ENCODE results near the gene S100A2.

The S100A2 gene

GRCh38 chr1:153567621-153568366 lies 2.1 kb upstream of the S100A2 start:
- peak overlapping the region; percentile 91 for H4K8ac ChIP-seq (ENCODE audit: low read depth, low read length)
- H3K79me1 ChIP-seq (ENCODE audit: low read length) = peaks cover 59% of the 10 kb centered on the region
- H3K4me3 ChIP-seq (ENCODE audit: low read depth, low read length) = no peak overlapping the region
- H3K14ac ChIP-seq (ENCODE audit: low read length) = peak overlapping the region; percentile 99
- peak overlapping the region; percentile 98 for H3K18ac ChIP-seq (ENCODE audit: low read length)
- H4K91ac ChIP-seq (ENCODE audit: low read depth, low read length) = peak overlapping the region; percentile 100
- H4K12ac ChIP-seq (ENCODE audit: low read depth, low read length) = peak overlapping the region; percentile 43
- peaks cover 16% of the 10 kb centered on the region for H3K79me2 ChIP-seq (ENCODE audit: control insufficient read depth, insufficient read depth, low read length, poor library complexity)
- peak; percentile 64 to 71 for DNase-seq
- peak overlapping the region; percentile 98 for H3K4ac ChIP-seq (ENCODE audit: low read depth, low read length)
- H3K36me3 ChIP-seq (ENCODE audit: control insufficient read depth in 1 of 2, insufficient read depth in 2 of 2, low read length in 2 of 2) = no peaks in the 10 kb centered on the region
- H2BK120ac ChIP-seq (ENCODE audit: insufficient read depth, low read length, poor library complexity) = peak overlapping the region; percentile 100
- H3K23ac ChIP-seq (ENCODE audit: low read length) = no peak overlapping the region
- H3K9ac ChIP-seq (ENCODE audit: low read length) = peak overlapping the region; percentile 71
- peak overlapping the region; percentile 99 for H2BK5ac ChIP-seq (ENCODE audit: low read depth, low read length, poor library complexity)
- no peaks in the 10 kb centered on the region for H3K9me3 ChIP-seq (ENCODE audit: insufficient read depth, low read depth, low read length)
- WGBS (ENCODE audit: extremely low coverage, insufficient coverage, insufficient read length) = no CpG with 5 or more reads among the region's 22 CpGs
- peaks cover 39 to 51% of the 10 kb centered on the region in 2 experiments for H3K4me1 ChIP-seq (ENCODE audit: control insufficient read depth in 1 of 2, insufficient read depth in 2 of 2, low read length in 2 of 2)
- H3K27me3 ChIP-seq (ENCODE audit: insufficient read depth, low read length) = no peaks in the 10 kb centered on the region
- H3K4me2 ChIP-seq (ENCODE audit: low read length) = peak overlapping the region; percentile 39
- peak overlapping the region; percentile 99 for H2AK5ac ChIP-seq (ENCODE audit: low read length)
- peak overlapping the region; percentile 100 for H3K27ac ChIP-seq (ENCODE audit: low read depth, low read length)
- peak overlapping the region; percentile 56 for H2AFZ ChIP-seq (ENCODE audit: insufficient read depth, low read length, poor library complexity)
- peak overlapping the region; percentile 94 for H2BK12ac ChIP-seq (ENCODE audit: low read length)

- Histone ChIP-seq H3K79me2 (ENCODE audit: control insufficient read depth, insufficient read depth, low read length, poor library complexity) (peaks cover 16% of the 10 kb centered on the region), H2AFZ (ENCODE audit: insufficient read depth, low read length, poor library complexity) (peak overlapping the region; percentile 78), H3K4me1 (ENCODE audit: control insufficient read depth in 1 of 2, insufficient read depth in 2 of 2, low read length in 2 of 2) (peaks cover 39 to 51% of the 10 kb centered on the region in 2 experiments), H3K4me2 (ENCODE audit: low read length) (peak overlapping the region; percentile 30), H4K91ac (ENCODE audit: low read depth, low read length) (peak overlapping the region; percentile 100), H4K12ac (ENCODE audit: low read depth, low read length) (peak overlapping the region; percentile 86), H2BK5ac (ENCODE audit: low read depth, low read length, poor library complexity) (peak overlapping the region; percentile 100), H3K79me1 (ENCODE audit: low read length) (peaks cover 59% of the 10 kb centered on the region), H3K27me3 (ENCODE audit: insufficient read depth, low read length) (no peaks in the 10 kb centered on the region), H3K18ac (ENCODE audit: low read length) (peak overlapping the region; percentile 98), H3K23ac (ENCODE audit: low read length) (peak overlapping the region; percentile 87), H3K36me3 (ENCODE audit: control insufficient read depth in 1 of 2, insufficient read depth in 2 of 2, low read length in 2 of 2) (no peaks in the 10 kb centered on the region), H3K9me3 (ENCODE audit: insufficient read depth, low read depth, low read length) (no peaks in the 10 kb centered on the region), H2BK120ac (ENCODE audit: insufficient read depth, low read length, poor library complexity) (peak overlapping the region; percentile 100), H3K27ac (ENCODE audit: low read depth, low read length) (peak overlapping the region; percentile 100), H3K9ac (ENCODE audit: low read length) (peak overlapping the region; percentile 79), H3K14ac (ENCODE audit: low read length) (peak overlapping the region; percentile 98), H3K4ac (ENCODE audit: low read depth, low read length) (peak overlapping the region; percentile 97), H2BK12ac (ENCODE audit: low read length) (peak overlapping the region; percentile 99), H3K4me3 (ENCODE audit: low read depth, low read length) (peak overlapping the region; percentile 29), H4K8ac (ENCODE audit: low read depth, low read length) (peak overlapping the region; percentile 94), H2AK5ac (ENCODE audit: low read length) (peak overlapping the region; percentile 99)
- no CpG with 5 or more reads among the region's 16 CpGs for WGBS (ENCODE audit: extremely low coverage, insufficient coverage, insufficient read length)
- DNase-seq = peak; percentile 97
Observed at GRCh38 chr1:153566414-153567371, 1.0 kb upstream of the S100A2 start.

GRCh38 chr1:153563991-153564390 lies 1.7 kb downstream of the S100A2 start:
- no CpG with 5 or more reads among the region's 7 CpGs for WGBS (ENCODE audit: extremely low coverage, insufficient coverage, insufficient read length)
- H3K18ac ChIP-seq (ENCODE audit: low read length) = peak overlapping the region; percentile 40
- no peak overlapping the region for H2AFZ ChIP-seq (ENCODE audit: insufficient read depth, low read length, poor library complexity)
- H3K4me3 ChIP-seq (ENCODE audit: low read depth, low read length) = peak overlapping the region; percentile 14
- no peak overlapping the region for H3K9ac ChIP-seq (ENCODE audit: low read length)
- peak overlapping the region; percentile 80 for H3K14ac ChIP-seq (ENCODE audit: low read length)
- H3K23ac ChIP-seq (ENCODE audit: low read length) = no peak overlapping the region
- H2BK12ac ChIP-seq (ENCODE audit: low read length) = peak overlapping the region; percentile 99
- peak overlapping the region; percentile 47 for H3K4ac ChIP-seq (ENCODE audit: low read depth, low read length)
- peak overlapping the region; percentile 97 for H4K91ac ChIP-seq (ENCODE audit: low read depth, low read length)
- H2BK5ac ChIP-seq (ENCODE audit: low read depth, low read length, poor library complexity) = peak overlapping the region; percentile 28
- no peaks in the 10 kb centered on the region for H3K27me3 ChIP-seq (ENCODE audit: insufficient read depth, low read length)
- peak overlapping the region; percentile 2 for H3K4me2 ChIP-seq (ENCODE audit: low read length)
- no peak overlapping the region for H4K12ac ChIP-seq (ENCODE audit: low read depth, low read length)
- H3K79me2 ChIP-seq (ENCODE audit: control insufficient read depth, insufficient read depth, low read length, poor library complexity) = peaks cover 16% of the 10 kb centered on the region
- no peaks in the 10 kb centered on the region for H3K36me3 ChIP-seq (ENCODE audit: control insufficient read depth in 1 of 2, insufficient read depth in 2 of 2, low read length in 2 of 2)
- H3K79me1 ChIP-seq (ENCODE audit: low read length) = peaks cover 51% of the 10 kb centered on the region
- peak overlapping the region; percentile 50 for H4K8ac ChIP-seq (ENCODE audit: low read depth, low read length)
- no peak overlapping the region for H3K27ac ChIP-seq (ENCODE audit: low read depth, low read length)
- H3K9me3 ChIP-seq (ENCODE audit: insufficient read depth, low read depth, low read length) = no peaks in the 10 kb centered on the region
- peaks cover 41 to 52% of the 10 kb centered on the region in 2 experiments for H3K4me1 ChIP-seq (ENCODE audit: control insufficient read depth in 1 of 2, insufficient read depth in 2 of 2, low read length in 2 of 2)
- H2AK5ac ChIP-seq (ENCODE audit: low read length) = peak overlapping the region; percentile 65
- no peak for DNase-seq
- peak overlapping the region; percentile 97 for H2BK120ac ChIP-seq (ENCODE audit: insufficient read depth, low read length, poor library complexity)

- Histone ChIP-seq H3K4me1 (ENCODE audit: control insufficient read depth in 1 of 2, insufficient read depth in 2 of 2, low read length in 2 of 2) (peaks cover 39 to 48% of the 10 kb centered on the region in 2 experiments), H3K18ac (ENCODE audit: low read length) (peak overlapping the region; percentile 32), H2BK120ac (ENCODE audit: insufficient read depth, low read length, poor library complexity) (peak overlapping the region; percentile 97), H3K79me1 (ENCODE audit: low read length) (peaks cover 48% of the 10 kb centered on the region), H3K27me3 (ENCODE audit: insufficient read depth, low read length) (no peaks in the 10 kb centered on the region), H3K79me2 (ENCODE audit: control insufficient read depth, insufficient read depth, low read length, poor library complexity) (peaks cover 16% of the 10 kb centered on the region), H2BK12ac (ENCODE audit: low read length) (peak overlapping the region; percentile 99), H3K14ac (ENCODE audit: low read length) (peak overlapping the region; percentile 80), H3K23ac (ENCODE audit: low read length) (no peak overlapping the region), H2AFZ (ENCODE audit: insufficient read depth, low read length, poor library complexity) (no peak overlapping the region), H4K12ac (ENCODE audit: low read depth, low read length) (no peak overlapping the region), H3K4me3 (ENCODE audit: low read depth, low read length) (peak overlapping the region; percentile 19), H2AK5ac (ENCODE audit: low read length) (peak overlapping the region; percentile 65), H3K9me3 (ENCODE audit: insufficient read depth, low read depth, low read length) (no peaks in the 10 kb centered on the region), H4K91ac (ENCODE audit: low read depth, low read length) (peak overlapping the region; percentile 97), H3K4me2 (ENCODE audit: low read length) (peak overlapping the region; percentile 2), H3K4ac (ENCODE audit: low read depth, low read length) (peak overlapping the region; percentile 16), H3K27ac (ENCODE audit: low read depth, low read length) (no peak overlapping the region), H2BK5ac (ENCODE audit: low read depth, low read length, poor library complexity) (peak overlapping the region; percentile 28), H4K8ac (ENCODE audit: low read depth, low read length) (peak overlapping the region; percentile 50), H3K9ac (ENCODE audit: low read length) (no peak overlapping the region), H3K36me3 (ENCODE audit: control insufficient read depth in 1 of 2, insufficient read depth in 2 of 2, low read length in 2 of 2) (no peaks in the 10 kb centered on the region)
- no CpG with 5 or more reads among the region's 6 CpGs for WGBS (ENCODE audit: extremely low coverage, insufficient coverage, insufficient read length)
- DNase-seq = no peak
Observed at GRCh38 chr1:153563483-153563901, 2.2 kb downstream of the S100A2 start.
